HG03159 (cell line): ENCODE measurements around the gene FNIP1.
A peak's percentile ranks its signal among the peaks of the same experiment; 100 is the strongest.
"Not testable (repeated sequence)": the region's sequence is repeated elsewhere in the genome, so short reads cannot be mapped to it uniquely, and the experiment has no call there.

Experiments
- ATAC-seq: cut with Tn5 transposase; IDR thresholded peaks from one replicate; pipeline ENCODE4 v1.9.1; 2021; ENCODE audit warnings: mild to moderate bottlenecking, moderate library complexity; ENCODE audit not compliant: unreplicated experiment

FNIP1 gene

DNA sequence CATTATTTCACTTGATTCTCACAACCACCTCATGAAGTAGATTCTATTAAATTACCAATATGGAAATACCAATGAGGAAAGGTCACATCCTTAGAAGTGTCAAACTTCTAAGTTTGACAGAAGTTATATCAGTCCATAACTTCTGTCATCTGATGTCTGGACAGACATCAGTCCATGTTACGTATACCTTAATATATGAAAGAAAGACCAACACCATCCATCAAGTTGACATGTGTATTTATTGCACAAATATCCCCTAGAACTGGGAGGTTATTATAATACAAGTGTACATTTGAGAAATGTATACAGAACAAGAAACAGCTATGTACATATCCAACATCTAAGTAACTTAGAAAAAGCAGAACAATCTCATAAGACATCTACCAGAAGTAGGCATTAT is 155.3 kb downstream of the FNIP1 start:
- ATAC-seq: no peak

DNA sequence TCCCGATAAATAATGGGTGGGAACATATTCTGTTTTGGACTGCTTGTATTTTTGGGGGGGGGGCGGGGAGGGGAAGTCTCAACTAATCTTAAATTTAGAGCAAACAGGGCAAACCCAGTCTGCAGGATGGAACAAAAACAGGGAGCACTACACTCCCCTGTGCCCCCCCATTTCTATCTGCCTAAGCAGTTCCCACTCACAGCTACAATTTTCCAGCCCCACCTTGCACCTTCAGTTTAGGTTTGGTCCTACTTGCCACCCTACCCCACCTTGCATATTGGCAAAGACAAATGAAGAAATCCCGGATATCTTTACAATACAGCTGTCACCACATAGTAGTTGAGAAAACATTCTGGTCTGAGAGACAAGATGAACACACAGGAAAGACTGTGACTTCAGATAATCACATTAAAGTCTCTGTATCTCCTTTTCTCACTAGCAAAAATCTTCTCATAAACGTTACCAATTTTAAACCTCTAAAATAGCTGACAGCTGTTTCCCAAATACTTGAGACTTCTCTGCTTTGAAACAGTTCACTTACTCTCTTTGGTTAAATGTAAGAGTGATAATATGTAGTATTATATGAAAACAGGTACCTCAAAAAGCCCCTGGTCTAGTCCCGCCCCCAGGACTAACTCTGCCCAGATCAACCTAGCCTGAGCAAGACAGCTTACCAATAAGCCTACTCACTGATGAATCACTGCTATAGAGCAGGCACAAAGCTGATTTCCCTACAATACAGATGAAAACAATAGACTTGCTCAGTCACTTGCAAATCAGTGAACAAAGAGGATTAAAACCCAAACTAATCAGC is 156.6 kb downstream of the FNIP1 start:
- peak; percentile 54 for ATAC-seq

DNA sequence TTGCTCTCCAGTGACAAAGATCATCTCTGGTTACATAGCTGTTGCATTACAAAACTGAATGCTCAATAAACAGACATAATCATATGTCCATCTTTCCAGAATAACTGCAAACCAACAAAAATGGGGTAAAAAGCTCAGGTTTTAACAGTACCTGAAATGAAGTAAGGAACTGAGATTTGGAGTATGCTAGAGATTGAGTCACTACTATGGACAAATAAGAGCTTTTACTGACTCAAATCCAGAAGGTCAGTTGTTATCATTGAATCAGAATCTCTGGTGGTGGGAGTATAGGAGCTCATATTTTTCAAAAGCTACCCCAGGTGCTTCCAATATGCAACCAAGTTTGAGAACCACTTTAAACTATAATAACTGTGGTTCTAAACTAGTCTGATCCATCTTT is 157.7 kb downstream of the FNIP1 start:
- no peak for ATAC-seq

- ATAC-seq: no peak
These were observed 159.1 kb downstream of the FNIP1 start for GRCh38 chr5:131637694-131638093.

DNA sequence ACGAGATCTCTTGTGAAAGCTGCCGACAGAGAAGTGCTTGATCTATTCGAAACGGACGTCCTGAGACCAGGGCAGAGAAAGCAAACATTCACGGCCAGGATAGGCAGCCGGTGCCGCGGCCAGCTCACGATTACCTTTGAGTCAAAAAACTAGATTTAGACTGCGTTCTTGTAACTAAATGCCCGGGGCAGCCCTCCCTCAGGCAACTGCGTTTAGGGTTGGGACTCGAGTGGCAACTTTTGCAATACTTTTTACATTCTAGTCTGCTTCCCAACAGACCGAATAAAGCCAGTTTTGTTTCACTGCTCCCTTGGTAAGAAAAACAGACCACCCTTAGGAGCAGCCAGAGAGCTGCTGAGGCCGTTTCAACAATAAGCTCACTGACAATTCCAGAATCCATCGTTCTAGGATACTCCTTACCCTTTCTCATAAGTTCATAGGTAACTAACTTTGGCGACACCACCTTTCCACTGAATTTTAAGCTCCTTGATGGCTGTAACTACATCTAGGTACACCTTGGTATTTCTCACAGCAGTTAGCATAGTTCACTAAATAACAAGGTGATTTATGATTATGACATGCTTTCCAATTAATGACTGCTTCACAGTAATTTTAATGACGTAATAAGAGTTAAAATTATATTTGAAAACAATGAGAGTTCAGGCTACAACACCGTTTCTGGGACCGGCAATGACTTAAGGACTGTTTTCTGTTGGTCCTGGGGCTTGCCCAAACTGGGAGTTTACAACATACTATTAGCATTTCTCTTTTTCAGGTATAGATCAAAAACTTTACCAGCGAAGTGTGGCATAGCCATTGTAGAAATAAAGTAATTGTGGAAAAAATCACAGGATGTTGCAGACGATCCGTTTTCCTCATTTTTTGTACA is 160.9 kb downstream of the FNIP1 start:
- no peak for ATAC-seq

- peak; percentile 88 for ATAC-seq
These were observed 161.7 kb downstream of the FNIP1 start, which contains the start of gene RAPGEF6 for GRCh38 chr5:131634996-131635683. TSS of gene RAPGEF6 (minus strand) at chr5:131635229. CDS start at chr5:131635030, 199 bp downstream.

- ATAC-seq: peak; percentile 33
These were observed 162.2 kb downstream of the FNIP1 start for GRCh38 chr5:131634666-131634995.

- ATAC-seq: no peak
These were observed 162.6 kb downstream of the FNIP1 start for GRCh38 chr5:131634238-131634637.

DNA sequence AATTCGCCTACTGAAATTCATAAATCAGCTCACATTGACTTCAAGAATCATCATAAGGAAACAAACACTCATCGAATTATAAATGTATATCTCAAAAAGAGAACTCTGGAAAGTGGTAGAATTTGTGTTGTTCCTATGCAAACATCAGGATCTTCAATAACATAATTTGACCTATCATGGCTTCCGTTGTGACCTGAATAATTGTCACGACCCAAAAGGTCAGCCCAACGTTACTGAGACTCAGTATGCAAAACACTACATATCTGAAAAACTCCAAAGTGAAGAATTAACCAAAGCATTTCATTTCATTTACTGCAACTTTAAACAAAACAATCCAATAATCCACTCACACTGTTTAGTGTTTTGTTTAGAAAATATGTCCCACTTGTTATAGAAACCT is 163.0 kb downstream of the FNIP1 start:
- ATAC-seq: no peak

DNA sequence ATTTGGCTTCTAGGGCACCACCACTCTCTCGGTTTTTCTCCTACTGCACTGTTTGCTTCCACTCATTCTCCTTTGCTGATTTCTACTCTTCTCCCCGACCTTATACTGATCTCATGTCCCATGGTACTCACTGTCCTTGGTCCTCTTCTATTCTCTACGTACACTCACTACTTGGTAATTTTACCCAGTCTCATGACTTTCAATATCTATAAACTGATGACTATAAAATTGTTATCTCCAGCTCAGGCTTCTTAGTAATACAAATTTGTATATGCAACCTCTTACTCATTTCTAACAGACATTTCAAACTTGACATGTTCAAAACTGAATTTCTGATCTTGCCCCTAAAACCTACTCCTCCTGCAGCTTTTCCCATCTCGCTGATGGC is 165.9 kb downstream of the FNIP1 start:
- no peak for ATAC-seq

GRCh38 chr5:131630208-131630962 is 166.4 kb downstream of the FNIP1 start:
- ATAC-seq: no peak

DNA sequence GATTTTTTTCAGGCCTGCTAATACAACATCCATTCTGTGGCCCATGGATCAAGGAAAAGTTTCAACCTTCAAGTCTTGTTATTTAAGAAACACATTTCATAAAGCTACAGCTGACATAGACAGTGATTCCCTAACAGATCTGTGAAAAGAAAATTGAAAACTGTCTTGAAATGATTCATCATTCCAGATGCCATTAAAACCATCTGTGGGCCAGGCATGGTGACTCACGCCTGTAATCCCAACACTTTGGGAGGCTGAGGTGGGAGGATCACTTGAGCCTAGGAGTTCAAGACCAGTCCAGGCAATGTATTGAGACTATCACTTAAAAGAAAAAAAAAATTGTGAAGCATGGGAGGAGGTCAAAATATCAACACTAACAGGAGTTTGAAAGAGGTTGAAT is 167.8 kb downstream of the FNIP1 start:
- no peak for ATAC-seq

- no peak for ATAC-seq
These were observed 169.5 kb downstream of the FNIP1 start for GRCh38 chr5:131627207-131627865.

DNA sequence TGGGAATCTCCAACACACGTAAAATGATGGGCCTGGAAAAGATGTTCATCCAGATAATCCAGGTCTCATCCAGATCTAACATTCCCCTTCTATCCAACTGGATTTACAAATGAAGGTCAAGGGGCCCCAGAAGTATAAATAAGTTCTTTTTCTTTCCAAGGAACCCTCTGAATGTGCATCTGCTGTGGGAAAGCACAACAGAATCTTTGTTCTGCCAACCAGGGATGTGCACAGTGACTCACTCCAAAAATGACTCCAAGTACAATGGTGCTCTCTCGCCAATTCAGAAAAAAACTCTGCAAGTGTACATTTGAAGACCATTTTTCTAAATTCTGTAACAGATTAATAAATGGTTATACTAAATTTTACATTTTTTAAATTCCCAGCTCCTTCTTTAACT is 174.2 kb downstream of the FNIP1 start:
- no peak for ATAC-seq

GRCh38 chr5:131621164-131621563 is 175.7 kb downstream of the FNIP1 start:
- ATAC-seq: not testable (repeated sequence)

DNA sequence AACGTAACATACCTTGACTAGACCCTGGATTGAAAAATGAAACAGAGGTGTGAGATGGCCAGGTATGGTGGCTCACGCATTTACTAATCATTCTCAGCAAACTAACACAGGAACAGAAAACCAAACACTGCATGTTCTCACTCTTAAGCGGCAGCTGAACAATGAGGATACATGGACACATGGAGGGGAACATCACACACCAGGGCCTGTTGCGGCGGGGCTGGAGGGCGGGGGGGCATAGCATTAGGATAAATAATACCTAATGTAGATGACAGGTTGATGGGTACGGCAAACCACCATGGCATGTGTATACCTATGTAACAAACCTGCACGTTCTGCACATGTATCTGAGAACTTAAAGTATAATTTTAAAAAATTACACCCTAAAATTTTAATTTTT is 177.7 kb downstream of the FNIP1 start:
- ATAC-seq: no peak

GRCh38 chr5:131617140-131617822 is 179.5 kb downstream of the FNIP1 start:
- ATAC-seq: no peak

DNA sequence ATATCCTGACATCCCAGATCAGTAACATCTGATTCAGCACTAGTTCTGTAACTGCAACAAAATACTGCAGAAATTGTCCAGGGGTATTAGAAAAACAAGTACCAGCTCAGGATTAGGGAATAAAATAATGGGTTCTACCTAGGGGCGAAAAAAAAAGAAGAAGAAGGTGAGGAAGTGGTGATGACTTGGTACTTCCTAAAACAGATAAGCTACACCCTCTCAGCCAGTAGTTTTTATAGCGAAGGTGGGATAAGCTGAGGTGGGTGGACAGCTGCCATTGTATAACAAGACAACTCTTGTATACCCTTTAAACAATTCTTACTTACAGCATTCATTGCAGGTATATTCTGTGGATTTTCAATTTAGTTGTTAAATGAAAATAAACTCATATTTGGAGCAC is 180.9 kb downstream of the FNIP1 start:
- no peak for ATAC-seq

DNA sequence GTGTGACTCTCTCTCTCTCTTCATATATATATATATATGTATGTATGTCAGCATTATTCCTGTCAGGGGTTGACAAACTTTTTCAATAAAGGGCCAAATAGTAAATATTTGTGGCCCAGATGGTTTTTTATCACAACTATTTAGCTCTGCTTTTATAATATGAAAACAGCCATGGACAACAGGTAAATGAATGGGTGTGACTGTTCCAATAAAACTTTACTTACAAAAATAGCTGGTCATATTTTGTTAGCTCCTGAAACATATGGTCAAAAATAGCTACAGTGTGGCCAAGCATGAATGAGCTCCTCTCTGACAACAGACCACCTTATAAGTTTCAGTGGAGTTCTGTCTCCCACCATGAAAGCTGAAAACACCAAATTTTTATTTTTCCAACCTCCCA is 183.4 kb downstream of the FNIP1 start:
- no peak for ATAC-seq

DNA sequence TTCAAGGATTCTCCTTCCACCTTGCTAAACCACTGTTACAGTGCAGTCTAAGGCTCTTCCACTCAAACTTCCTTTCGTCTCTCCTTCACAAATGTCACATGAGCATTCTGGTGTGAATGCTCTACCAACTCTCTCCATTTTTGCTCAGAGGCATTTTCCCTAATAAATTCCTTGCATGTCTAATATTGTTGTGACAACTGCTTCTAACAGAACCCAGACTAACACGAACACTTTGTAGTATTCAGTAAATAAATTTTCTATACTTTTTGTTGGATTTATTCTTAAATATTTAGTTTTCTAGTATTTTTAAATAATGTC is 185.8 kb downstream of the FNIP1 start:
- ATAC-seq: no peak
